ENCODE results near the gene CNPY1. TPM values are rescaled to one million over a fixed set of nuclear protein-coding genes. Genes with fewer than 3 reads are reported as not detected.

CNPY1 gene
- total and polyA plus RNA-seq, 2 of the 8 experiments (the other 6 are each of a cell fraction or from before 2014, with no cell fraction given) = not detected

GRCh38 chr7:155566011-155566836, 19.9 kb upstream of the CNPY1 start (continued):
- TF ChIP-seq, protein P1, sequence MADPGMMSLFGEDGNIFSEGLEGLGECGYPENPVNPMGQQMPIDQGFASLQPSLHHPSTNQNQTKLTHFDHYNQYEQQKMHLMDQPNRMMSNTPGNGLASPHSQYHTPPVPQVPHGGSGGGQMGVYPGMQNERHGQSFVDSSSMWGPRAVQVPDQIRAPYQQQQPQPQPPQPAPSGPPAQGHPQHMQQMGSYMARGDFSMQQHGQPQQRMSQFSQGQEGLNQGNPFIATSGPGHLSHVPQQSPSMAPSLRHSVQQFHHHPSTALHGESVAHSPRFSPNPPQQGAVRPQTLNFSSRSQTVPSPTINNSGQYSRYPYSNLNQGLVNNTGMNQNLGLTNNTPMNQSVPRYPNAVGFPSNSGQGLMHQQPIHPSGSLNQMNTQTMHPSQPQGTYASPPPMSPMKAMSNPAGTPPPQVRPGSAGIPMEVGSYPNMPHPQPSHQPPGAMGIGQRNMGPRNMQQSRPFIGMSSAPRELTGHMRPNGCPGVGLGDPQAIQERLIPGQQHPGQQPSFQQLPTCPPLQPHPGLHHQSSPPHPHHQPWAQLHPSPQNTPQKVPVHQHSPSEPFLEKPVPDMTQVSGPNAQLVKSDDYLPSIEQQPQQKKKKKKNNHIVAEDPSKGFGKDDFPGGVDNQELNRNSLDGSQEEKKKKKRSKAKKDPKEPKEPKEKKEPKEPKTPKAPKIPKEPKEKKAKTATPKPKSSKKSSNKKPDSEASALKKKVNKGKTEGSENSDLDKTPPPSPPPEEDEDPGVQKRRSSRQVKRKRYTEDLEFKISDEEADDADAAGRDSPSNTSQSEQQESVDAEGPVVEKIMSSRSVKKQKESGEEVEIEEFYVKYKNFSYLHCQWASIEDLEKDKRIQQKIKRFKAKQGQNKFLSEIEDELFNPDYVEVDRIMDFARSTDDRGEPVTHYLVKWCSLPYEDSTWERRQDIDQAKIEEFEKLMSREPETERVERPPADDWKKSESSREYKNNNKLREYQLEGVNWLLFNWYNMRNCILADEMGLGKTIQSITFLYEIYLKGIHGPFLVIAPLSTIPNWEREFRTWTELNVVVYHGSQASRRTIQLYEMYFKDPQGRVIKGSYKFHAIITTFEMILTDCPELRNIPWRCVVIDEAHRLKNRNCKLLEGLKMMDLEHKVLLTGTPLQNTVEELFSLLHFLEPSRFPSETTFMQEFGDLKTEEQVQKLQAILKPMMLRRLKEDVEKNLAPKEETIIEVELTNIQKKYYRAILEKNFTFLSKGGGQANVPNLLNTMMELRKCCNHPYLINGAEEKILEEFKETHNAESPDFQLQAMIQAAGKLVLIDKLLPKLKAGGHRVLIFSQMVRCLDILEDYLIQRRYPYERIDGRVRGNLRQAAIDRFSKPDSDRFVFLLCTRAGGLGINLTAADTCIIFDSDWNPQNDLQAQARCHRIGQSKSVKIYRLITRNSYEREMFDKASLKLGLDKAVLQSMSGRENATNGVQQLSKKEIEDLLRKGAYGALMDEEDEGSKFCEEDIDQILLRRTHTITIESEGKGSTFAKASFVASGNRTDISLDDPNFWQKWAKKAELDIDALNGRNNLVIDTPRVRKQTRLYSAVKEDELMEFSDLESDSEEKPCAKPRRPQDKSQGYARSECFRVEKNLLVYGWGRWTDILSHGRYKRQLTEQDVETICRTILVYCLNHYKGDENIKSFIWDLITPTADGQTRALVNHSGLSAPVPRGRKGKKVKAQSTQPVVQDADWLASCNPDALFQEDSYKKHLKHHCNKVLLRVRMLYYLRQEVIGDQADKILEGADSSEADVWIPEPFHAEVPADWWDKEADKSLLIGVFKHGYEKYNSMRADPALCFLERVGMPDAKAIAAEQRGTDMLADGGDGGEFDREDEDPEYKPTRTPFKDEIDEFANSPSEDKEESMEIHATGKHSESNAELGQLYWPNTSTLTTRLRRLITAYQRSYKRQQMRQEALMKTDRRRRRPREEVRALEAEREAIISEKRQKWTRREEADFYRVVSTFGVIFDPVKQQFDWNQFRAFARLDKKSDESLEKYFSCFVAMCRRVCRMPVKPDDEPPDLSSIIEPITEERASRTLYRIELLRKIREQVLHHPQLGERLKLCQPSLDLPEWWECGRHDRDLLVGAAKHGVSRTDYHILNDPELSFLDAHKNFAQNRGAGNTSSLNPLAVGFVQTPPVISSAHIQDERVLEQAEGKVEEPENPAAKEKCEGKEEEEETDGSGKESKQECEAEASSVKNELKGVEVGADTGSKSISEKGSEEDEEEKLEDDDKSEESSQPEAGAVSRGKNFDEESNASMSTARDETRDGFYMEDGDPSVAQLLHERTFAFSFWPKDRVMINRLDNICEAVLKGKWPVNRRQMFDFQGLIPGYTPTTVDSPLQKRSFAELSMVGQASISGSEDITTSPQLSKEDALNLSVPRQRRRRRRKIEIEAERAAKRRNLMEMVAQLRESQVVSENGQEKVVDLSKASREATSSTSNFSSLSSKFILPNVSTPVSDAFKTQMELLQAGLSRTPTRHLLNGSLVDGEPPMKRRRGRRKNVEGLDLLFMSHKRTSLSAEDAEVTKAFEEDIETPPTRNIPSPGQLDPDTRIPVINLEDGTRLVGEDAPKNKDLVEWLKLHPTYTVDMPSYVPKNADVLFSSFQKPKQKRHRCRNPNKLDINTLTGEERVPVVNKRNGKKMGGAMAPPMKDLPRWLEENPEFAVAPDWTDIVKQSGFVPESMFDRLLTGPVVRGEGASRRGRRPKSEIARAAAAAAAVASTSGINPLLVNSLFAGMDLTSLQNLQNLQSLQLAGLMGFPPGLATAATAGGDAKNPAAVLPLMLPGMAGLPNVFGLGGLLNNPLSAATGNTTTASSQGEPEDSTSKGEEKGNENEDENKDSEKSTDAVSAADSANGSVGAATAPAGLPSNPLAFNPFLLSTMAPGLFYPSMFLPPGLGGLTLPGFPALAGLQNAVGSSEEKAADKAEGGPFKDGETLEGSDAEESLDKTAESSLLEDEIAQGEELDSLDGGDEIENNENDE (IDR thresholded peaks at IDR 0.05; ENCODE audit: insufficient replicate concordance, low read length) = no peak
- no peak for TF ChIP-seq EGR1 (IDR thresholded peaks at IDR 0.05; ENCODE audit: borderline replicate concordance, low read depth, low read length)
- no peak for TF ChIP-seq POLR2A (IDR thresholded peaks at IDR 0.05; ENCODE audit: control extremely low read depth in 1 of 2, low read depth in 2 of 2, low read length in 2 of 2)
- no peak for TF ChIP-seq YY1 (IDR thresholded peaks at IDR 0.05; ENCODE audit: low read depth, low read length)
- no peak for TF ChIP-seq SP2 (IDR thresholded peaks at IDR 0.05; ENCODE audit: low read length)
- TF ChIP-seq, protein P2, sequence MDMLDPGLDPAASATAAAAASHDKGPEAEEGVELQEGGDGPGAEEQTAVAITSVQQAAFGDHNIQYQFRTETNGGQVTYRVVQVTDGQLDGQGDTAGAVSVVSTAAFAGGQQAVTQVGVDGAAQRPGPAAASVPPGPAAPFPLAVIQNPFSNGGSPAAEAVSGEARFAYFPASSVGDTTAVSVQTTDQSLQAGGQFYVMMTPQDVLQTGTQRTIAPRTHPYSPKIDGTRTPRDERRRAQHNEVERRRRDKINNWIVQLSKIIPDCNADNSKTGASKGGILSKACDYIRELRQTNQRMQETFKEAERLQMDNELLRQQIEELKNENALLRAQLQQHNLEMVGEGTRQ (IDR thresholded peaks at IDR 0.05; ENCODE audit: low read length) = no peak
- TF ChIP-seq SAP30 (IDR thresholded peaks at IDR 0.05; ENCODE audit: insufficient read depth, insufficient replicate concordance, low read length) = no peak
- TF ChIP-seq TBP (IDR thresholded peaks at IDR 0.05; ENCODE audit: low read depth, low read length) = no peak
- no peak for TF ChIP-seq POU5F1 (IDR thresholded peaks at IDR 0.05; ENCODE audit: low read depth, low read length)

Data from H1 (cell line).